GM08714 (cell line): ENCODE measurements around the gene ARHGEF16.

ENCODE experiments used
- H3K4me3 ChIP-seq: fragments of 200-500 bp; sonication (Bioruptor generic); 2 replicates; pipeline ENCODE4 v1.5.1; 2014; ENCODE audit warnings: mild to moderate bottlenecking, low read length, inconsistent platforms
- ZNF274 ChIP-seq: IDR thresholded peaks from 2 replicates; pipeline ENCODE4 v1.6.1; 2012; ENCODE audit warnings: mild to moderate bottlenecking, low read depth, low read length

ARHGEF16 gene

DNA sequence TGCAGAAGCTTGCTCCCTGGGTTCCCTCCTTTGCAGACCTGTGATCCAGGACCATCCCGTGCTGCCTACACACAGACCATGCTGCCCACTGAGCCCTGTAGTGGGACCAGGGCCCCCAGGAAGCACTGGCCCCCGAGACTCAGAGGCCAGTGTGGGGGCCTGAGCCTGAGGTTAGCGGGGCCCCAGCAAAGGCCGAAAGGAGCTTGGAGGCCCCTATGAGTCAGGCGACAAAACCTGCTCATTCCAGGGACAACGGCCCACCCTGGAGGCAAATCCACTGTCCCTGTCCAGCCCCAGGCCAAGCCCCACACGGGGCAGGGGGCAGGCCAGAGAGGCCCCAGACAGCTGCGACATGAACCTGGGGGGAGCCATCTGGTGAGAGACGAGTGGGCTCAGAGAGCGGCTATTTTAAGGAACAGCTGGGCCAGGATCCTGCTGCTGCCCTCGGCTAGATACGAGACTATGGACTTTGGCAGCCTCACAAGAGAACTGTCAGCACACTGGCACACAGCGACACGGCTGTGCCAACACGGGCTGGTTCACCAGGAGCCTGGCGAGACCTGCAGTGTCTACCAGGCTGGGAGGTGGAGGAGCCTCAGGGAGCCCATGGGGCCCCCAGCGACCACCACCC is 74.7 kb downstream of the ARHGEF16 start:
- H3K4me3 ChIP-seq, result no peak overlapping the region
- TF ChIP-seq ZNF274, result no peak

DNA sequence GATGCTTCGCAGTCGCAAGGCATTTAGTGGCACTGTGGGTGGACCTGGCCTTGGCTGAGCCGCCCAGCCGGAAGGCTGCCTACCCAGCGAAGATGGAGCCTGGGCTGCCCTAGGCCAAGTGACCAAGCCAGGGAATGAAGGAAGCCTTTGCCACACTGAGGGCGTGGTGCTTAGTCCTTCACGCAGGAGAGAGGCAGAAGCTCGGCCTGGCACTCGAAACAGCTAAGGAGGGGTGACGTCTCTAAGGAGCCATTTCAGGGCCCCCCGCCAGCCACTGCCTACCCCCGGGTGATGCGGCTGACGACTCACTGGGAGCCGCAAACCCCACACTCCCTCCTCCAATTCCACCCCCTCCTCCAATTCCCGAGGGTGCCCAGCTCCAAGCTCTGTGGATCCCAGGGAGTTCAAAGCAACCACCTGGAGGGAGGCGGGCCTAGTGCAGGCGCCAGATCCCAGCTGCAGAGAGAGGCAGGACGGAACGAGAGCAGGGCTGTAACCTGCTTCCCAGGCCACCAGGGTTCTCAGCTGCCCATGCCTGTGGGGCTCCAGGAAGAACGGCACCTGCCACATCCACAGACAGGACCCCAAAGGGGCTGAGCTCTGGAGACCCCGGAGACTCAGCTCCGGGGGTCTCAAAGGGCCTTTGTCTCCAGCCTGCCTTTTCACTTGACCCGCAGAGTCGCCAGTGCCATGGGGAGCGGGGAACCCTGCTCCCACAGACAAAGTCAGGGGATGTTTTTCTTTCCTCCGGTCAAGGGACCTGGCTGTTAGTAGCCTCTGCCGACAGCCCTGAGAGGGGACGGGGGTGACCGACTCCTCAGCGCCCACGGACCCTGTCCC is 75.8 kb downstream of the ARHGEF16 start:
- no peak overlapping the region for H3K4me3 ChIP-seq
- no peak for TF ChIP-seq ZNF274
